CD4-positive, alpha-beta T cell (primary cell): ENCODE results near the gene UGGT2. TPM values are rescaled to one million over a fixed set of nuclear protein-coding genes. Genes with fewer than 3 reads are reported as not detected.

Experiments used
- ATAC-seq: fragments of 200-7000 bp; cut with Tn5 transposase; one replicate; pipeline ENCODE4 v1.10.0; 2022; ENCODE audit warnings: mild to moderate bottlenecking; ENCODE audit not compliant: poor library complexity
- CTCF ChIA-PET: fragments of 350-600 bp; sonication (Branson Sonifier 250); formaldehyde crosslinking; loops from one replicate; lab custom pipeline; 2021; ENCODE audit warnings: antibody characterized with exemption, inconsistent platforms; lab: Charles Lee
- POLR2A ChIA-PET: fragments of 350-600 bp; sonication (Branson Sonifier 250); formaldehyde crosslinking; loops from one replicate; lab custom pipeline; 2021; ENCODE audit warnings: antibody characterized with exemption, inconsistent platforms; lab: Charles Lee
- DNase-seq, 14 experiments: peaks; one replicate each; pipeline ENCODE4 v3.0.0-alpha.2; 2013 to 2020; ENCODE audit warnings: mixed read lengths in 2 of 14
- H3K27ac ChIP-seq, 2 donors: one replicate each; pipeline versions ENCODE4 v1.5.1 to v1.7.0; 2013; ENCODE audit warnings: low read length in 2 of 2, low read depth in 1 of 2, mild to moderate bottlenecking in 1 of 2
- H3K27me3 ChIP-seq, 2 experiments: 1 replicate in 1 of 2; 2 replicates in 1 of 2; pipeline versions ENCODE4 v1.6.1 to v1.7.0; 2013; ENCODE audit warnings: low read length in 2 of 2, control low read depth in 1 of 2, mild to moderate bottlenecking in 1 of 2, moderate library complexity in 1 of 2; ENCODE audit not compliant: insufficient read depth in 2 of 2, control insufficient read depth in 1 of 2
- H3K36me3 ChIP-seq: one replicate; pipeline ENCODE4 v1.6.1; 2013; ENCODE audit warnings: low read length, control low read depth; ENCODE audit not compliant: insufficient read depth
- H3K4me1 ChIP-seq: one replicate; pipeline ENCODE4 v1.6.1; 2013; ENCODE audit warnings: low read length, control low read depth; ENCODE audit not compliant: insufficient read depth
- H3K4me3 ChIP-seq: one replicate; pipeline ENCODE4 v1.5.1; 2013; ENCODE audit warnings: mild to moderate bottlenecking, low read length, moderate library complexity
- H3K9me3 ChIP-seq, 2 experiments: 1 replicate in 1 of 2; 2 replicates in 1 of 2; pipeline versions ENCODE4 v1.6.1 to v1.7.0; 2013; ENCODE audit warnings: low read length in 2 of 2, mild to moderate bottlenecking in 2 of 2, control low read depth in 1 of 2, moderate library complexity in 1 of 2; ENCODE audit not compliant: control insufficient read depth in 1 of 2, insufficient read depth in 1 of 2
- H3K27ac Mint-ChIP-seq: one replicate; pipeline ENCODE4 v1.8.0; 2020; ENCODE audit warnings: mixed read lengths
- H3K27me3 Mint-ChIP-seq: one replicate; pipeline ENCODE4 v1.8.0; 2021; ENCODE audit warnings: mixed read lengths
- H3K36me3 Mint-ChIP-seq: one replicate; pipeline ENCODE4 v1.8.0; 2021; ENCODE audit warnings: low read depth, mixed read lengths
- H3K4me1 Mint-ChIP-seq: one replicate; pipeline ENCODE4 v1.8.0; 2021; ENCODE audit warnings: low read depth, mixed read lengths
- H3K4me3 Mint-ChIP-seq: one replicate; pipeline ENCODE4 v1.8.0; 2020; ENCODE audit warnings: mild to moderate bottlenecking, mixed read lengths
- H3K9me3 Mint-ChIP-seq: one replicate; pipeline ENCODE4 v1.8.0; 2020; ENCODE audit warnings: mixed read lengths
- intact Hi-C, 2 experiments: fragments of 100-400 bp; cut with DNase I in 1 of 2; cut with micrococcal nuclease in 1 of 2; formaldehyde crosslinking; loops; one replicate each; pipeline versions ENCODE4 v1.15.1 to v1.9.0; 2023 to 2025; cut with DNase I, micrococcal nuclease
- total RNA-seq, 174 experiments: library from RNA in 2 of 174; stranded (reverse) in 2 of 174; gene quantifications; one replicate each; pipeline ENCODE4 v1.2.3 and lab custom pipeline; 2021 to 2026
- TF ChIP-seq, protein P1 (sequence below): fragments of 200-600 bp; IDR thresholded peaks from one replicate; pipeline ENCODE4 v1.8.0; 2022; ENCODE audit warnings: antibody characterized with exemption, mild to moderate bottlenecking

UGGT2 gene
- total RNA-seq, 2 experiments from 2014 or later = 0.38 TPM; not detected in 1

DNA sequence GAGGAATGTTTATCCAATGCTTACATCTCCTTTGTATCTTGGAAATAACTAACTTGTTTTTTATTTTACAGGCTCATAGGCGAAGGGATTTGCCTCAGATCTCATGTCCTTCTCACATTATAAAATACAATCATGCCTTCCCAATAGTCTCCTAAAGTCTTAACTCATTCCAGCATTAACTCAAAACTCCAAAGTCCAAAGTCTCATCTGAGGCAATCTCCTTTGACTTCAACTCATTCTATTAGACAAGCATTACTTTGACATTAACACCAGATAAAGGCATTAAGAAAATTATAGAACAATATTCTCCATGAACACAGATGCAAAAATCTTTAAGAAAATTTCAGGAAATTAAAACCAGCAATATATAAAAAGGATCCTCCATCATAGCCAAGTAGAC lies 238.7 kb downstream of the UGGT2 start:
- CTCF ChIA-PET = no interaction called here
- peaks cover 18% of the 10 kb centered on the region for H3K27me3 Mint-ChIP-seq
- POLR2A ChIA-PET = no interaction called here
- intact Hi-C loops = no loop called here
- Histone ChIP-seq H3K9me3 (peaks cover 11 to 27% of the 10 kb centered on the region in 2 experiments), H3K27ac (no peak overlapping the region), H3K36me3 (no peaks in the 10 kb centered on the region), H3K4me1 (no peaks in the 10 kb centered on the region), H3K27me3 (peaks cover 0 to 4% of the 10 kb centered on the region in 2 experiments), H3K4me3 (no peak overlapping the region)
- H3K27ac Mint-ChIP-seq = no peak overlapping the region
- H3K9me3 Mint-ChIP-seq = peaks cover 11% of the 10 kb centered on the region
- DNase-seq = no peak
- no peak for ATAC-seq
- H3K36me3 Mint-ChIP-seq = no peaks in the 10 kb centered on the region
- no peaks in the 10 kb centered on the region for H3K4me1 Mint-ChIP-seq
- no peak overlapping the region for H3K4me3 Mint-ChIP-seq
- TF ChIP-seq, protein P1, sequence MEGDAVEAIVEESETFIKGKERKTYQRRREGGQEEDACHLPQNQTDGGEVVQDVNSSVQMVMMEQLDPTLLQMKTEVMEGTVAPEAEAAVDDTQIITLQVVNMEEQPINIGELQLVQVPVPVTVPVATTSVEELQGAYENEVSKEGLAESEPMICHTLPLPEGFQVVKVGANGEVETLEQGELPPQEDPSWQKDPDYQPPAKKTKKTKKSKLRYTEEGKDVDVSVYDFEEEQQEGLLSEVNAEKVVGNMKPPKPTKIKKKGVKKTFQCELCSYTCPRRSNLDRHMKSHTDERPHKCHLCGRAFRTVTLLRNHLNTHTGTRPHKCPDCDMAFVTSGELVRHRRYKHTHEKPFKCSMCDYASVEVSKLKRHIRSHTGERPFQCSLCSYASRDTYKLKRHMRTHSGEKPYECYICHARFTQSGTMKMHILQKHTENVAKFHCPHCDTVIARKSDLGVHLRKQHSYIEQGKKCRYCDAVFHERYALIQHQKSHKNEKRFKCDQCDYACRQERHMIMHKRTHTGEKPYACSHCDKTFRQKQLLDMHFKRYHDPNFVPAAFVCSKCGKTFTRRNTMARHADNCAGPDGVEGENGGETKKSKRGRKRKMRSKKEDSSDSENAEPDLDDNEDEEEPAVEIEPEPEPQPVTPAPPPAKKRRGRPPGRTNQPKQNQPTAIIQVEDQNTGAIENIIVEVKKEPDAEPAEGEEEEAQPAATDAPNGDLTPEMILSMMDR = no peak

DNA sequence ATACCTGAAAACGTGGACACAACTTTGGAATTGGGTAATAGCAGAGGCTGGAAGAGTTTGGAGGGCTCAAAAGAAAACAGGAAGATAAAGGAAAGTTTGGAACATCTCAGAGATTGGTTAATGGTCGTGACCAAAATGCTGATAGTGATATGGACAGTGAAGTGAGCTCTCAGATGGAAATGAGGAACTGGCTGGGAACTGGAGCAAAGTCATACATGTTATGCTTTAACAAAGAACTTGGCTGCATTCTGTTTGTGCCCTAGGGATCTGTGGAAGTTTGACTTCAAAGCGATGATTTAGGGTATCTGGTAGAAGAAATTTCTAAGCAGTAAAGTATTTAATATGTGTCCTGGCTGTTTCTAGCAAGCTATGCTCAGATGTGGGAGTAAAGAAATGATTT lies 240.1 kb downstream of the UGGT2 start:
- H3K36me3 Mint-ChIP-seq = no peaks in the 10 kb centered on the region
- ATAC-seq = no peak
- peaks cover 16% of the 10 kb centered on the region for H3K9me3 Mint-ChIP-seq
- no peaks in the 10 kb centered on the region for H3K4me1 Mint-ChIP-seq
- POLR2A ChIA-PET = no interaction called here
- intact Hi-C loops = no loop called here
- CTCF ChIA-PET = interaction anchor here (1.1 kb wide), 1 partner anchor 21 kb away, joined by 4 read pairs; no protein-coding TSS in a partner anchor
- peaks cover 31% of the 10 kb centered on the region for H3K27me3 Mint-ChIP-seq
- Histone ChIP-seq H3K9me3 (peaks cover 13 to 30% of the 10 kb centered on the region in 2 experiments), H3K27ac (no peak overlapping the region), H3K27me3 (peaks cover 3 to 4% of the 10 kb centered on the region in 2 experiments), H3K36me3 (no peaks in the 10 kb centered on the region), H3K4me1 (no peaks in the 10 kb centered on the region), H3K4me3 (no peak overlapping the region)
- no peak overlapping the region for H3K27ac Mint-ChIP-seq
- TF ChIP-seq, protein P1 = no peak
- no peak for DNase-seq
- H3K4me3 Mint-ChIP-seq = no peak overlapping the region

DNA sequence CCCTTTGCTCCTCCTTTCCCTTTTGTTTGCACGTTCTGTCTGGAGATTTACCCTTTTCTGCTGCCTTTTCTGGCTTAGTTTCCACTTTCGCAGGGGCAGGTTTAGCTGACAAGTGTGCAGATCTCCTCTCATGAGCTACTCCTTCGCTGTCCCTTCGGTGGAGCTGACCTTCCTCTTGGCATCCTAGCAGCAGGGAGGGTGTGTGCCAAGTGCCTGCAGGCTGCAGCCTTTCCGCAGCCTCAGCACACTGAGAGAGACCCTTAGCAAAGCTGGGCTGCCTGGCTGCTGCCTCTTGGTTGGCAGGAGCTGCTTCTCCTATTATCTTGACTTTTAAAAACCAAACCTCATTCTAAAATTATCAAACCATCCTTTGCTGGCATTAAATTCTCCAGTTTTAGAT lies 243.8 kb downstream of the UGGT2 start:
- intact Hi-C loops = no loop called here
- H3K4me3 ChIP-seq = no peak overlapping the region
- ATAC-seq (no peak), DNase-seq (no peak)
- H3K9me3 Mint-ChIP-seq = peaks cover 17% of the 10 kb centered on the region
- no peak overlapping the region for H3K27ac Mint-ChIP-seq
- no peak overlapping the region for H3K27ac ChIP-seq
- peaks cover 4 to 5% of the 10 kb centered on the region in 2 experiments for H3K27me3 ChIP-seq
- H3K4me1 Mint-ChIP-seq = no peaks in the 10 kb centered on the region
- peaks cover 39% of the 10 kb centered on the region for H3K27me3 Mint-ChIP-seq
- TF ChIP-seq, protein P1 = no peak
- ChIA-PET POLR2A (no interaction called here), CTCF (interaction anchor here (0.5 kb wide), 1 partner anchor 45 kb away, joined by 3 read pairs; no protein-coding TSS in a partner anchor)
- H3K4me3 Mint-ChIP-seq = no peak overlapping the region
- peaks cover 13 to 27% of the 10 kb centered on the region in 2 experiments for H3K9me3 ChIP-seq
- H3K4me1 ChIP-seq = no peaks in the 10 kb centered on the region
- no peaks in the 10 kb centered on the region for H3K36me3 Mint-ChIP-seq
- no peaks in the 10 kb centered on the region for H3K36me3 ChIP-seq
